Esophagus muscularis mucosa (tissue), 3 donors: Measurements from ENCODE around the gene NTRK2.

Source experiments
- CTCF ChIP-seq, 3 experiments: fragments of 200-600 bp in 2 of 3; fragments of 450-650 bp in 1 of 3; sonication (generic) in 2 of 3; IDR thresholded peaks; one replicate each; pipeline ENCODE4 v1.5.1; 2017 to 2019; ENCODE audit warnings: antibody characterized with exemption in 3 of 3, mild to moderate bottlenecking in 2 of 3, moderate library complexity in 1 of 3
- POLR2A ChIP-seq: fragments of 450-650 bp; IDR thresholded peaks from one replicate; pipeline ENCODE4 v1.6.1; 2017; ENCODE audit warnings: antibody characterized with exemption, moderate library complexity, mild to moderate bottlenecking, low read depth
- POLR2AphosphoS5 ChIP-seq, 2 donors: sonication (generic); formaldehyde crosslinking; IDR thresholded peaks; one replicate each; pipeline ENCODE4 v1.6.1; 2017; ENCODE audit warnings: antibody characterized with exemption in 2 of 2

- TF ChIP-seq POLR2A (no peak), CTCF (IDR thresholded peaks at IDR 0.05) (no peak), POLR2AphosphoS5 (IDR thresholded peaks at IDR 0.05) (no peak)
Observed at GRCh38 chr9:84688956-84689355, 19.4 kb downstream of the NTRK2 start.
